H1 (cell line): ENCODE measurements around the gene TFF1. TPM values are rescaled to one million over a fixed set of nuclear protein-coding genes. Genes with fewer than 3 reads are reported as not detected.

Experiments used
- CHD7 ChIP-seq: fragments of 300-600 bp; sonication (generic); IDR thresholded peaks from 2 replicates; pipeline ENCODE4 v1.7.1; 2012; ENCODE audit warnings: low read length, moderate library complexity, mild to moderate bottlenecking, inconsistent platforms; ENCODE audit not compliant: insufficient replicate concordance
- TAF7 ChIP-seq: optimal IDR thresholded peaks from 2 replicates; pipeline ENCODE3; 2011; ENCODE audit warnings: low read depth, mild to moderate bottlenecking, inconsistent platforms, low read length, moderate library complexity, borderline replicate concordance
- polyA plus RNA-seq, 7 experiments: library from polyadenylated mRNA; depleted of rRNA in 3 of 7; stranded (reverse) in 5 of 7; unstranded in 2 of 7; fragments of >200 nt in 5 of 7; fragments of 200-250 nt in 2 of 7; gene quantifications; 1 replicate in 5 of 7; 2 replicates in 1 of 7; 4 replicates in 1 of 7; pipeline versions ENCODE4 v1.2.1 to v1.2.3, GENCODE V29; 2011 to 2013; ENCODE audit warnings: missing spikeins in 2 of 7, mixed read lengths in 2 of 7
- total RNA-seq: library from RNA; stranded (reverse); fragmentation: NEBNext Ultra II Directional; extraction: Animal tissue kit (Norgen Biotek cat#: 25700); gene quantifications from 2 replicates; pipeline ENCODE4 v1.2.1, GENCODE V29; 2021

TFF1 gene
- total and polyA plus RNA-seq, 2 of the 8 experiments (the other 6 are each of a cell fraction or from before 2014, with no cell fraction given), result not detected

- TF ChIP-seq CHD7 (no peak), TAF7 (no peak)
- TF ChIP-seq, all 59 proteins: peak for 0
Measured at GRCh38 chr21:42386034-42386591, 19.8 kb upstream of the TFF1 start (continued).
